Coronary artery (tissue), 2 donors: ENCODE data around the gene TNFRSF8.

Source experiments
- DNase-seq: peaks from one replicate; pipeline ENCODE4 v3.0.0-alpha.2; 2017; ENCODE audit warnings: low spot score
- H3K27ac ChIP-seq, 2 donors: fragments of 200-600 bp; sonication (generic); one replicate each; pipeline ENCODE4 v1.5.1; 2016 to 2019
- H3K4me3 ChIP-seq: fragments of 200-600 bp; sonication (generic); 2 replicates; pipeline ENCODE4 v1.5.1; 2016; ENCODE audit warnings: mild to moderate bottlenecking, moderate library complexity
- CTCF ChIP-seq: fragments of 200-600 bp; sonication (generic); IDR thresholded peaks from one replicate; pipeline ENCODE4 v1.5.1; 2019; ENCODE audit warnings: antibody characterized with exemption

The TNFRSF8 gene

GRCh38 chr1:12143631-12144155 is 80.6 kb downstream of the TNFRSF8 start:
- Histone ChIP-seq H3K27ac (peak overlapping the region; percentile 41 to 75), H3K4me3 (no peak overlapping the region)
- TF ChIP-seq CTCF, result no peak
- DNase-seq, result no peak

- peak overlapping the region in 1 of 2 donors; percentile 75 for H3K27ac ChIP-seq
- no peak for TF ChIP-seq CTCF
- H3K4me3 ChIP-seq, result no peak overlapping the region
- DNase-seq, result no peak
Observed at GRCh38 chr1:12144236-12144635, 81.1 kb downstream of the TNFRSF8 start.

GRCh38 chr1:12144969-12145368 is 81.9 kb downstream of the TNFRSF8 start:
- DNase-seq, result no peak
- no peak overlapping the region for H3K27ac ChIP-seq
- no peak overlapping the region for H3K4me3 ChIP-seq

GRCh38 chr1:12145616-12146342 is 82.7 kb downstream of the TNFRSF8 start:
- Histone ChIP-seq H3K4me3 (no peak overlapping the region), H3K27ac (peak overlapping the region in 1 of 2 donors; percentile 79)
- DNase-seq, result no peak
- no peak for TF ChIP-seq CTCF

More at GRCh38 chr1:12144969-12145368, 81.9 kb downstream of the TNFRSF8 start:
- TF ChIP-seq CTCF, result no peak

GRCh38 chr1:12146343-12147112 is 83.4 kb downstream of the TNFRSF8 start:
- DNase-seq, result no peak
- H3K27ac ChIP-seq, result peak overlapping the region in 1 of 2 donors; percentile 79
- no peak overlapping the region for H3K4me3 ChIP-seq
- no peak for TF ChIP-seq CTCF

GRCh38 chr1:12147201-12147701 is 84.1 kb downstream of the TNFRSF8 start:
- TF ChIP-seq CTCF, result no peak
- Histone ChIP-seq H3K4me3 (no peak overlapping the region), H3K27ac (peak overlapping the region in 1 of 2 donors; percentile 79)
- no peak for DNase-seq
